Suprapubic skin (tissue), 4 donors: ENCODE data around the gene ZBED1.

ENCODE experiments used
- POLR2A ChIP-seq, 2 donors: fragments of 450-650 bp; IDR thresholded peaks; one replicate each; pipeline ENCODE4 v1.6.1; 2017; ENCODE audit warnings: antibody characterized with exemption in 2 of 2, mild to moderate bottlenecking in 2 of 2, moderate library complexity in 2 of 2
- POLR2AphosphoS5 ChIP-seq, 3 donors: sonication (generic); formaldehyde crosslinking; IDR thresholded peaks; one replicate each; pipeline ENCODE4 v1.6.1; 2017; ENCODE audit warnings: antibody characterized with exemption in 3 of 3
- TF ChIP-seq, protein P1 (sequence below), 2 donors: fragments of 200-600 bp in 1 of 2; fragments of 450-650 bp in 1 of 2; sonication (generic) in 1 of 2; IDR thresholded peaks; one replicate each; pipeline ENCODE4 v1.5.1; 2016 to 2019; ENCODE audit warnings: antibody characterized with exemption in 2 of 2, mild to moderate bottlenecking in 1 of 2, moderate library complexity in 1 of 2

DNA sequence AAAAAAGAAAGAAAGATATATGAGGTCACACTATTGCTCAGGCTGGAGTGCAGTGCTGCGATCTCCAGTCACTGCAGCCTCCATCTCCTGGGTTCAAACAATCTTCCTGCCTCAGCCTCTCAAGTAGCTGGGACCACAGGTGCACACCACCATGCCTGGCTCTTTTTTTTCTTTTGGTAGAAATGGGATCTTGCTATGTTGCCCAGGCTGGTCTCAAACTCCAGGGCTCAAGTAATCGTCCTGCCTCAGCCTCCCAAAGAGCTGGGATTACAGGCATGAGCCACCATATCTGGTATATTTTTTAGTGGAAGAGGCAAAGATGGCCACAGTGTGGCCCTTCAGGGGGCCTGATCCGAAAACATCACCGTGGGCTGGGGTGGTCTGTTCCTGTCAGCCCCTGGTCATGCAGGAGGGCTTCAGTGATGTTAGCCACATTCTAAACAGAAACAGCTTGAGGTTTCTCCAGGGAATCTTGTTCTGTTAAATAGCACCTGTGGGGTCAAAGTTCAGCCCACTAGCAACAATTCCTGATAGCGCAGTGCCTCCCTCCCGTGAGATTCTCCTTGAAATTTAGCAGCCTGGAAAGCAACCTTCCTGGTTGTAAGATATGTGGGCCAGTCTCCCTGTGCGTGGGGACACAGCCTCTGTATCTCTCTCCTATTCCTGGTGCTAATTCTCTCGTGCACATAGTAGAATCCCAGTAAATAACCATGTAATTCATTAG, 7.3 kb upstream of the ZBED1 start:
- TF ChIP-seq POLR2A (IDR thresholded peaks at IDR 0.05): no peak
- TF ChIP-seq, protein P1, sequence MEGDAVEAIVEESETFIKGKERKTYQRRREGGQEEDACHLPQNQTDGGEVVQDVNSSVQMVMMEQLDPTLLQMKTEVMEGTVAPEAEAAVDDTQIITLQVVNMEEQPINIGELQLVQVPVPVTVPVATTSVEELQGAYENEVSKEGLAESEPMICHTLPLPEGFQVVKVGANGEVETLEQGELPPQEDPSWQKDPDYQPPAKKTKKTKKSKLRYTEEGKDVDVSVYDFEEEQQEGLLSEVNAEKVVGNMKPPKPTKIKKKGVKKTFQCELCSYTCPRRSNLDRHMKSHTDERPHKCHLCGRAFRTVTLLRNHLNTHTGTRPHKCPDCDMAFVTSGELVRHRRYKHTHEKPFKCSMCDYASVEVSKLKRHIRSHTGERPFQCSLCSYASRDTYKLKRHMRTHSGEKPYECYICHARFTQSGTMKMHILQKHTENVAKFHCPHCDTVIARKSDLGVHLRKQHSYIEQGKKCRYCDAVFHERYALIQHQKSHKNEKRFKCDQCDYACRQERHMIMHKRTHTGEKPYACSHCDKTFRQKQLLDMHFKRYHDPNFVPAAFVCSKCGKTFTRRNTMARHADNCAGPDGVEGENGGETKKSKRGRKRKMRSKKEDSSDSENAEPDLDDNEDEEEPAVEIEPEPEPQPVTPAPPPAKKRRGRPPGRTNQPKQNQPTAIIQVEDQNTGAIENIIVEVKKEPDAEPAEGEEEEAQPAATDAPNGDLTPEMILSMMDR (IDR thresholded peaks at IDR 0.05): no peak
- TF ChIP-seq POLR2AphosphoS5 (IDR thresholded peaks at IDR 0.05): no peak
